Loucy (cell line): ENCODE measurements around the gene SFRP5.

Experiments
- H2AFZ ChIP-seq: fragments of 200-600 bp; sonication (generic); 2 replicates; pipeline ENCODE4 v1.6.0; 2016; ENCODE audit warnings: antibody characterized with exemption, mild to moderate bottlenecking, low read length, moderate library complexity
- H3F3A ChIP-seq: fragments of 200-600 bp; 2 replicates; pipeline ENCODE4 v1.6.0; 2016; ENCODE audit warnings: antibody characterized with exemption, low read depth, mild to moderate bottlenecking
- H3K27me3 ChIP-seq: fragments of 200-600 bp; sonication (generic); 2 replicates; pipeline ENCODE4 v1.6.1; 2014; ENCODE audit warnings: low read length, mild to moderate bottlenecking; ENCODE audit not compliant: insufficient read depth, poor library complexity, severe bottlenecking
- H3K36me3 ChIP-seq: fragments of 200-600 bp; sonication (generic); 2 replicates; pipeline ENCODE4 v1.6.1; 2016; ENCODE audit warnings: low read length; ENCODE audit not compliant: insufficient read depth
- H3K4me1 ChIP-seq: fragments of 200-600 bp; sonication (generic); 2 replicates; pipeline ENCODE4 v1.5.1; 2014; ENCODE audit warnings: low read length, mild to moderate bottlenecking; ENCODE audit not compliant: insufficient read depth, poor library complexity, severe bottlenecking
- H3K4me2 ChIP-seq: fragments of 200-600 bp; sonication (generic); 2 replicates; pipeline ENCODE4 v1.6.0; 2014; ENCODE audit warnings: antibody characterized with exemption, low read length, low read depth, mild to moderate bottlenecking; ENCODE audit not compliant: poor library complexity, severe bottlenecking
- H3K4me3 ChIP-seq: fragments of 200-600 bp; sonication (generic); 2 replicates; pipeline ENCODE4 v1.5.1; 2014; ENCODE audit warnings: low read length, mild to moderate bottlenecking, mixed read lengths; ENCODE audit not compliant: poor library complexity, severe bottlenecking
- H3K79me2 ChIP-seq: fragments of 200-600 bp; sonication (generic); 2 replicates; pipeline ENCODE4 v1.6.1; 2014; ENCODE audit warnings: low read length; ENCODE audit not compliant: insufficient read depth
- H3K9ac ChIP-seq: fragments of 200-600 bp; sonication (generic); 2 replicates; pipeline ENCODE4 v1.6.0; 2014; ENCODE audit warnings: mild to moderate bottlenecking, low read depth, low read length, moderate library complexity; ENCODE audit not compliant: poor library complexity, severe bottlenecking
- H3K9me2 ChIP-seq: fragments of 200-600 bp; sonication (generic); replicated peaks from 2 replicates; pipeline ENCODE4 v1.6.1; 2016; ENCODE audit warnings: low read depth, low read length, mixed read lengths
- H3K9me3 ChIP-seq: fragments of 200-600 bp; sonication (generic); 2 replicates; pipeline ENCODE4 v1.6.1; 2014; ENCODE audit warnings: mild to moderate bottlenecking, antibody characterized with exemption, low read length, low read depth; ENCODE audit not compliant: insufficient read depth
- H4K20me1 ChIP-seq: fragments of 200-600 bp; sonication (generic); 2 replicates; pipeline ENCODE4 v1.6.0; 2014; ENCODE audit warnings: antibody characterized with exemption, low read length, mild to moderate bottlenecking; ENCODE audit not compliant: insufficient read depth, poor library complexity, severe bottlenecking
- CTCF ChIP-seq: fragments of 200-600 bp; sonication (generic); conservative IDR thresholded peaks from 2 replicates; pipeline ENCODE4 v1.5.1; 2014; ENCODE audit warnings: mild to moderate bottlenecking, antibody characterized with exemption, low read length
- EZH2phosphoT487 ChIP-seq: fragments of 200-600 bp; IDR thresholded peaks from 2 replicates; pipeline ENCODE4 v1.6.1; 2018; ENCODE audit warnings: antibody characterized with exemption, mild to moderate bottlenecking, moderate library complexity, borderline replicate concordance

SFRP5 gene

GRCh38 chr10:97816609-97817008 is 44.8 kb upstream of the SFRP5 start:
- Histone ChIP-seq H3K4me1 (no peaks in the 10 kb centered on the region), H3K27me3 (no peaks in the 10 kb centered on the region), H3K4me2 (no peak overlapping the region), H3F3A (no peaks in the 10 kb centered on the region), H3K9ac (no peak overlapping the region), H2AFZ (no peak overlapping the region), H3K79me2 (no peaks in the 10 kb centered on the region), H3K9me3 (no peaks in the 10 kb centered on the region), H4K20me1 (no peaks in the 10 kb centered on the region), H3K36me3 (no peaks in the 10 kb centered on the region), H3K4me3 (no peak overlapping the region), H3K9me2 (no peaks in the 10 kb centered on the region)
- TF ChIP-seq EZH2phosphoT487 (no peak), CTCF (no peak)

- Histone ChIP-seq H4K20me1 (no peaks in the 10 kb centered on the region), H3K9ac (no peak overlapping the region), H3K4me1 (no peaks in the 10 kb centered on the region), H2AFZ (no peak overlapping the region), H3K9me3 (no peaks in the 10 kb centered on the region), H3K79me2 (no peaks in the 10 kb centered on the region), H3K27me3 (no peaks in the 10 kb centered on the region), H3F3A (no peaks in the 10 kb centered on the region), H3K4me3 (no peak overlapping the region), H3K4me2 (no peak overlapping the region), H3K9me2 (no peaks in the 10 kb centered on the region), H3K36me3 (no peaks in the 10 kb centered on the region)
- TF ChIP-seq EZH2phosphoT487 (no peak), CTCF (no peak)
Observed at GRCh38 chr10:97814996-97815395, 43.2 kb upstream of the SFRP5 start.

- H3K79me2 ChIP-seq = no peaks in the 10 kb centered on the region
- H3K4me3 ChIP-seq = no peak overlapping the region
- no peak overlapping the region for H2AFZ ChIP-seq
- no peaks in the 10 kb centered on the region for H3K36me3 ChIP-seq
- H3K27me3 ChIP-seq = no peaks in the 10 kb centered on the region
- H3F3A ChIP-seq = no peaks in the 10 kb centered on the region
- H3K9me3 ChIP-seq = no peaks in the 10 kb centered on the region
- H3K4me1 ChIP-seq = no peaks in the 10 kb centered on the region
- H3K4me2 ChIP-seq = no peak overlapping the region
- no peaks in the 10 kb centered on the region for H3K9me2 ChIP-seq
- H3K9ac ChIP-seq = no peak overlapping the region
- no peaks in the 10 kb centered on the region for H4K20me1 ChIP-seq
- TF ChIP-seq EZH2phosphoT487 (no peak), CTCF (no peak)
Observed at GRCh38 chr10:97813311-97813710, 41.5 kb upstream of the SFRP5 start.
